Spinal cord (tissue), 10 donors: ENCODE measurements around the gene PTDSS2. TPM values are rescaled to one million over a fixed set of nuclear protein-coding genes. Genes with fewer than 3 reads are reported as not detected.
"Not testable (repeated sequence)": the region's sequence is repeated elsewhere in the genome, so short reads cannot be mapped to it uniquely, and the experiment has no call there.

Source experiments
- DNase-seq, 6 donors: peaks; one replicate each; pipeline versions ENCODE4 v3.0.0 to v3.0.0-alpha.2; 2013 to 2015; ENCODE audit warnings: low spot score in 6 of 6, low read depth in 4 of 6
- H3K27ac ChIP-seq: one replicate; pipeline ENCODE4 v1.5.1; 2013; ENCODE audit warnings: low read depth, low read length, control low read depth
- H3K27me3 ChIP-seq: one replicate; pipeline ENCODE4 v1.6.1; 2013; ENCODE audit warnings: low read length; ENCODE audit not compliant: control insufficient read depth, insufficient read depth
- H3K36me3 ChIP-seq: one replicate; pipeline ENCODE4 v1.6.1; 2013; ENCODE audit warnings: low read length; ENCODE audit not compliant: control insufficient read depth, insufficient read depth
- H3K4me1 ChIP-seq: one replicate; pipeline ENCODE4 v1.6.1; 2013; ENCODE audit warnings: low read length; ENCODE audit not compliant: control insufficient read depth, insufficient read depth
- H3K4me3 ChIP-seq: one replicate; pipeline ENCODE4 v1.5.1; 2013; ENCODE audit warnings: low read depth, low read length, control low read depth
- H3K9me3 ChIP-seq: one replicate; pipeline ENCODE4 v1.6.1; 2013; ENCODE audit warnings: low read length; ENCODE audit not compliant: control insufficient read depth, insufficient read depth
- WGBS: methylation state at CpG from one replicate; pipeline ENCODE4 v1.1.5; 2013; ENCODE audit warnings: missing lambda C conversion rate; ENCODE audit not compliant: insufficient coverage; 5-methylcytosine and 5-hydroxymethylcytosine counted together
- polyA plus RNA-seq, 2 donors: library from polyadenylated mRNA; unstranded; fragments of 120-200 nt; gene quantifications; one replicate each; pipeline ENCODE4 v1.2.1, GENCODE V29; 2013; ENCODE audit not compliant: insufficient read length in 2 of 2
- total RNA-seq, 2 donors: library from RNA; depleted of rRNA in 1 of 2; stranded (reverse); fragments of 120-200 nt in 1 of 2; fragments of >200 nt in 1 of 2; gene quantifications; one replicate each; pipeline versions ENCODE4 v1.2.3 to v1.2.4, GENCODE V29; 2013 to 2014
- donor health status: healthy.

The PTDSS2 gene
- total and polyA plus RNA-seq, 4 donors, result 17.9 to 62.7 (median 40.2) TPM

DNA sequence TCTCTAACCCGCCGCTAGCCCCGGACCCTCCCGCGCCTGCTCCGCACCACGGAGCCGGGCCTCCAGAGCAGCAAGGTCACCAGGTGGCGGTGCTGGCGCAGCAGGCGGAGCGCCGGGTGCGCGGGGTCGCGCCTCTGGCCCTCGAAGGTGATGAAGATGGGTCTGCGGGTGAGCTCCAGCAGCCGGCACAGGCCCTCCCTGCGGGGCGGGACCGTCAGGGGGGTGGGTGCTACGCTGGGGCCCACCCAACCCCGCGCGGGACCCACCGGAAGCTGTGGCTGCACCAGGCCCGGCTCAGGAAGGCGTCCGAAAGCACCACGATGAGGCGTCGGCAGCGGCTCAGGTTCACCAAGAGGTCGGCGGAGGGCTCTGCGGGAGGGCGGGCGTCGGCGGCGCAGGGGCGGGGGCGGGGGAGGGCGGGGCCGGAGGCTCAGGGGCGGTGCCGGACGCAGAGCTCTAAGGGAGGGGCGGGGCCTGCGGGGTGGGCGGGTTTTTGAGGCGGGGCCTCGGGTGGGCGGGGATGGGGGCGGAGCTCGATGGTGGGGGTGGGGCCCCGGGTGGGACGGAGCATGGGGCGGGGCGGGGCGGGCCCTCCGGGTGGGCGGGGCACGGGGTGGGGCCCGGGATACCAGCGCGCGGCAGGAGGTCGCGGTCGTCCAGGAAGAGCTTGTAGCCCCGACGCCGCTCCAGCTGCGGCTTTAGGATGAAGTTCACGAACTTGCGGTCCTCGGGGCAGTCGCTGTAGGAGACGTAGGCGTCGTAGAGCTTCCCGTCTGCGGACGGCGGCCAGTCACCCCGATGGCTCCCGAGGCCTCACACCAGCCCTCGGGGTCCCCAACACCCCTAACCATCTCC is 43.1 kb upstream of the PTDSS2 start:
- no peak overlapping the region for H3K27ac ChIP-seq
- H3K36me3 ChIP-seq, result peaks cover 5% of the 10 kb centered on the region
- peaks cover 16% of the 10 kb centered on the region for H3K27me3 ChIP-seq
- H3K9me3 ChIP-seq, result no peaks in the 10 kb centered on the region
- DNase-seq, result peak in 3 of 6 donors; percentile 17 to 73 (median 70)
- peaks cover 19% of the 10 kb centered on the region for H3K4me1 ChIP-seq
- WGBS, result 5% methylated on average over 60 of the region's 91 CpGs
- H3K4me3 ChIP-seq, result peak overlapping the region; percentile 43

DNA sequence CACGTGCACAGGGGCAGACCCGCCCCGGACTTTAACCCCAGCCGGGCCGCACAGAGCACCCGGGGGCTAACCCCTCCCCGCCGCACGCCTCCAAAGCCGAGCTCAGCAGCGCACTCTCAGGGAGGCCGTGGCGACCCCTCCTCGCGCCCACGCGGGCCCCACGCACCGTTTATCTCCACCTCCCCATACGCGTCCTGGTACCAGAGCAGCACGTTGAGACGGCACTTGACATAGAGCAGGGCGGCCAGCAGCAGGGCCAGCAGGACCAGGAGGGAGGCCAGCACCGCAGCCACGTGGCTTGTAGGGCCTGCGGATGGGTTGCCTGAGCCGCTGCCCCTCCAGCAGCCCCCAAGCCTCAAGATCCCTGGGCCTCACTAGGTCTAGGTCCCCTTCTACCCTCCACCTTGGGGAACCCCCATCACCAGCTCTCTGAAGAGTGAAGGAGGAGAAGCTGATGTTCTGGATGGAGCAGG is 42.4 kb upstream of the PTDSS2 start:
- H3K4me1 ChIP-seq, result peaks cover 19% of the 10 kb centered on the region
- H3K9me3 ChIP-seq, result no peaks in the 10 kb centered on the region
- WGBS, result 57% methylated on average over 24 of the region's 28 CpGs
- no peak overlapping the region for H3K27ac ChIP-seq
- no peak for DNase-seq
- no peak overlapping the region for H3K4me3 ChIP-seq
- peaks cover 16% of the 10 kb centered on the region for H3K27me3 ChIP-seq
- peaks cover 5% of the 10 kb centered on the region for H3K36me3 ChIP-seq

DNA sequence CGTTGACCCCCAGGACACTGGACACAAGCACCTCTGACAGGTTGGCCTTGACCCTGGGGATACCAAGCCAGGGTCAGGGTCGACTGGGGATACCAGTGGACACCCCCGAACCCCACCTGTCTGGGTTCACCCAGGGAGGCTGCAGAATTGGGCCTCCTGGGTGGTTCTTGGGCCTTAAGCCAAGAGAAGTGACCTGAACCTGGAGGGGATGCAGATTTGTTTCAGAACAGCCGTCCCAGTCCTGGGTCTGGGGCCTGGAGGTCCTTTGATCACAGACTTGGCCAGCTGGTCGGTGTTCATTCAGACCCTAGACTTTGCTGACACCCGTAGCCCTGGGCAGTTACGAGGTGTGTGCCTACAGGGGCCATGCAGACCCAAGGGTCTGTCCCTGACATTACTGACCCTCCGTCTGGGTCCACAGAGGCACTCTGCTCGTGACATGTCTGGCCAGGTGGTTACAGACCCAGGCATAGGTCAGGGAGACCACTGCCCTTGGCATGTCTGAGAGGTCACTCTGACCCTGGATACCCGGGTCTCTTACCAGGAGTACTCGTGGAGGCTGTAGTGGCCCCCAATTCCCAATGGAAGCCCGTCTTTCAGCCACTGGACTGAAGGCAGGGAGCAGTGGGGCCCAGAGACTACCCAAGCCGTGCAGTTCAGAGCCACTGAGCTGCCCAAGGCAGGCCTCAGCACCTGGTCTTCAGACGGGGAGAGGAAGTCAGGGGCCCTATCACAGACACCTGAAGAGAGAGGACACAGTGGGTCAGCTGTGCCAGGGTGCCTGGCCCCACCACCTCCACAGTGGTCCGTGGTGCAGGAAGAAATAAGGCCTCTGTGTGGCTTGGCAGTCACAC is 41.7 kb upstream of the PTDSS2 start:
- H3K4me3 ChIP-seq, result no peak overlapping the region
- H3K4me1 ChIP-seq, result peaks cover 19% of the 10 kb centered on the region
- 90% methylated on average over 15 of the region's 15 CpGs for WGBS
- no peaks in the 10 kb centered on the region for H3K9me3 ChIP-seq
- DNase-seq, result no peak
- peaks cover 5% of the 10 kb centered on the region for H3K36me3 ChIP-seq
- no peak overlapping the region for H3K27ac ChIP-seq
- peaks cover 11% of the 10 kb centered on the region for H3K27me3 ChIP-seq

DNA sequence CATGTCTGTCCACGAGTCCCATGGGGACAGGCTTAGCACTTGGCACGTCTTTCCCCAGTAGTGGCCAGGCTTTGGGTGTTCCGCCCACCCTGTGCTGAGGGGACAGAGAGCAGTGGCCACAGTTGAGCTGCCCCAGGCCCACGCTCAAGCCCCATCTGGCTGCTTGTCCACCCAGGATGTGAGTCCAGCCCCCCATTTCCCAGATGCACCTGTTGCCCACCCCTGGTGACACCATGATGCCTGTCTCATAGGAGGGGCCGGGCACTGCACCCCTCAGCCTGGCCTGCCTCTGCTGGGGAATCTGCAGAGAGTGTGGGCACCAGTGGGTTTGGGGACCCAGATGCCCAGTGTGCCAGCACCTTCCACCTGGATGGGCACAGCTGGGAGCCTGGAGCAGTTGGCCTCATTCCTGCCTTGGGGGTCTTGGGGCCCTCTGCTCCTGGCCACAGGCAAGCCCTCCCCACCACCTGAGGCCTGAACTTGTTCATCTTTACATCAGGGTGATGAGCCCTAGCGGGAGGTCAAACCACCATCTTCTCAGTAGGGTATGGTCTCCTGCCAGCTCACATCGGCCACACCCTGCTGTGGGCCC is 41.0 kb upstream of the PTDSS2 start:
- Histone ChIP-seq H3K4me3 (no peak overlapping the region), H3K9me3 (no peaks in the 10 kb centered on the region), H3K27ac (no peak overlapping the region), H3K36me3 (peaks cover 5% of the 10 kb centered on the region), H3K4me1 (peaks cover 19% of the 10 kb centered on the region), H3K27me3 (peaks cover 7% of the 10 kb centered on the region)
- WGBS, result 81% methylated on average over 7 of the region's 7 CpGs
- DNase-seq, result no peak

DNA sequence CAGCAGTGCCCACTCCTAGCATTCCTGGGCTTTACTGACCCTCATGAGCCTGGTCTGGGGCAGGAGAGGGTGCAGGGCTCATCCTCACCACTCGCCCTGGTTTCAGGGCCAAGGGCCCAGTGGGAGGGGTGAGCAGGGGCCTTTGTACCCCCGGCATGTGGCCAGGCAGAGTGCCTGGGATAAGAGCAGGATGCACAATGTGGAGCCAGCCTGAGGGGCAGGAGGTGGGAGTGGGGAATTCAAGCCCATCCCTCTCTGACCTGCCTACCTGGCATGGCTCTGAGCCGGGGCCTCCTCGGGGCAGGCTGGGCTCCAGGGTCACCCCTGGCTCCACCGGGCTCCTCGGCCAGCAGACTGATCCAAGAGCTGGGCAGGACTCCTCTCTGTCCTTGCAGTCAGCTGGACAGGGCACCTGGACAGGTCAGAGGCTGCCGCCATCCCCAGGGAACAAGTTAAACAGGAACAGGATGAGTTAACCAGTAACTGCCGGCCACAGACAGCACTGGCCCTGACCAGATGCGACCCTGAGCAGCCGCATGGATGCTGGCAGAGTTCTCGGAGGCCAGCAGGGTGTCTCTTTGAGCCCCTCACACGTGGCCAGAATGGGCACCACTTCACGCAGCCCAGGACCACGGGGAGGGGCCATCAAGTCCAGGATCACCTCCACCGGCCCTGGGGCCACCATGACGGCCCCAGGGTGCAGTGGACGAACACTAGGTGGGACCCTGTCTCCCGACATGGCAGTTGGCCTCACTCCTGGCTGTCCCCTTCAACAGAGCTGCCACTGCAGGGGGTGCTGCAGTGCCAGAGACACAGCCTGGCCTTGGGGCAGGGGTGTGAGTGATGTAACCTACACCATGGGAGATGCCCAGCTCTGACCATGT is 40.2 kb upstream of the PTDSS2 start:
- DNase-seq, result no peak
- no peak overlapping the region for H3K4me3 ChIP-seq
- peaks cover 19% of the 10 kb centered on the region for H3K4me1 ChIP-seq
- no peaks in the 10 kb centered on the region for H3K9me3 ChIP-seq
- H3K27ac ChIP-seq, result no peak overlapping the region
- peaks cover 11% of the 10 kb centered on the region for H3K27me3 ChIP-seq
- 56% methylated on average over 18 of the region's 18 CpGs for WGBS
- H3K36me3 ChIP-seq, result no peaks in the 10 kb centered on the region

DNA sequence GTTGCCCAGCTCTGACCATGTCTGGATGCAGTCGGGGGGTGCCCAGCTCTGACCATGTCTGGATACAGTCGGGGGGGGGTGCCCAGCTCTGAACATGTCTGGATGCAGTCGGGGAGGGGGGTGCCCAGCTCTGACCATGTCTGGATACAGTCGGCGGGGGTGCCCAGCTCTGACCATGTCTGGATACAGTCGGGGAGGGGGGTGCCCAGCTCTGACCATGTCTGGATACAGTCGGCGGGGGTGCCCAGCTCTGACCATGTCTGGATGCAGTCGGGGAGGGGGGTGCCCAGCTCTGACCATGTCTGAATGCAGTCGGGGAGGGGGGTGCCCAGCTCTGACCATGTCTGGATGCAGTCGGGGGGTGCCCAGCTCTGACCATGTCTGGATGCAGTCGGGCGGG is 39.4 kb upstream of the PTDSS2 start:
- peaks cover 19% of the 10 kb centered on the region for H3K4me1 ChIP-seq
- not testable (repeated sequence) for H3K4me3 ChIP-seq
- peaks cover 15% of the 10 kb centered on the region for H3K27me3 ChIP-seq

DNA sequence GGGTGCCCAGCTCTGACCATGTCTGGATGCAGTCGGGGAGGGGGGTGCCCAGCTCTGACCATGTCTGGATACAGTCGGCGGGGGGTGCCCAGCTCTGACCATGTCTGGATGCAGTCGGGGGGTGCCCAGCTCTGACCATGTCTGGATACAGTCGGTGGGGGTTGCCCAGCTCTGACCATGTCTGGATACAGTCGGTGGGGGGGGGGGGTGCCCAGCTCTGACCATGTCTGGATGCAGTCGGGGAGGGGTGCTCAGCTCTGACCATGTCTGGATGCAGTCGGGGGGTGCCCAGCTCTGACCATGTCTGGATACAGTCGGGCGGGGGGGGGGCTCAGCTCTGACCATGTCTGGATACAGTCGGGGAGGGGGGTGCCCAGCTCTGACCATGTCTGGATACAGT is 38.6 kb upstream of the PTDSS2 start:
- peaks cover 22% of the 10 kb centered on the region for H3K27me3 ChIP-seq
- not testable (repeated sequence) for DNase-seq

More for the DNA sequence above, 39.4 kb upstream of the PTDSS2 start:
- not testable (repeated sequence) for H3K36me3 ChIP-seq, H3K27ac ChIP-seq, H3K9me3 ChIP-seq, DNase-seq
- WGBS, result no CpG with 5 or more reads among the region's 13 CpGs

DNA sequence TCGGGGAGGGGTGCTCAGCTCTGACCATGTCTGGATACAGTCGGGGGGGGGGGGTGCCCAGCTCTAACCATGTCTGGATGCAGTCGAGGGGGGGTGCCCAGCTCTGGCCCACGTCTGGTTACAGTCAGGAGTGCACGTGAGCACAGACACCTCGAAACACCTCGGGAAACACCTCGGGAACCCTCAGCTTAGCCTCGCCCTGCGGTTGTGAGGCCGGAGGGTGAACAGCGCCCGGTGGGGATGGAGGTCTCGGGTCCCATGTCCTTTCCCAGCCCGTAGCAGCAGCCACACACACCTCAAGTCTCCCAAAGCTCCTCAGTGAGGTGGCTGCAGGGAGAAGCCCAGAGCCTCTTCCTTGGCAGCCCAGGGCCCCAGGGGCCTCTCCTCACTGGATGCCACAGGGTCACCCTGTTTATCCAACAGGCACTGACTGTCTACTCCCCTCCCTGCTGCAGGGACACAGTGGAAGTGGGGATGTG is 37.4 kb upstream of the PTDSS2 start:
- no peaks in the 10 kb centered on the region for H3K9me3 ChIP-seq
- peaks cover 30% of the 10 kb centered on the region for H3K27me3 ChIP-seq
- H3K36me3 ChIP-seq, result no peaks in the 10 kb centered on the region
- no peak overlapping the region for H3K4me3 ChIP-seq
- peaks cover 16% of the 10 kb centered on the region for H3K4me1 ChIP-seq
- 87% methylated on average over 13 of the region's 15 CpGs for WGBS
- no peak overlapping the region for H3K27ac ChIP-seq
- no peak for DNase-seq

More for the DNA sequence above, 38.6 kb upstream of the PTDSS2 start:
- not testable (repeated sequence) for H3K36me3 ChIP-seq, H3K27ac ChIP-seq, H3K9me3 ChIP-seq, H3K4me3 ChIP-seq
- H3K4me1 ChIP-seq, result peaks cover 17% of the 10 kb centered on the region
- WGBS, result 96% methylated on average over 6 of the region's 11 CpGs
